GM12892 (cell line): Measurements from ENCODE around the gene BTBD10.

ENCODE experiments used
- POLR2A ChIP-seq: IDR thresholded peaks from 2 replicates; pipeline ENCODE4 v1.6.1; 2011; ENCODE audit warnings: low read depth, low read length, control low read depth
- POLR2AphosphoS5 ChIP-seq: IDR thresholded peaks from 2 replicates; pipeline ENCODE4 v1.6.1; 2011; ENCODE audit warnings: low read depth, low read length, control low read depth

GRCh38 chr11:13503393-13503792 lies 40.4 kb upstream of the BTBD10 start:
- TF ChIP-seq POLR2A (no peak), POLR2AphosphoS5 (no peak)
